Measurements from ENCODE around the gene CRTC2.
A peak's percentile ranks its signal among the peaks of the same experiment; 100 is the strongest.

Gene CRTC2

GRCh38 chr1:153973071-153973470 is 14.7 kb upstream of the CRTC2 start:
- no peak for DNase-seq (ENCODE audit: low read depth in 2 of 2)

- DNase-seq (ENCODE audit: low read depth in 2 of 2): no peak
Observed at GRCh38 chr1:153970346-153970745, 11.9 kb upstream of the CRTC2 start.

- DNase-seq (ENCODE audit: low read depth in 2 of 2): no peak
Observed at GRCh38 chr1:153968972-153969371, 10.6 kb upstream of the CRTC2 start.

GRCh38 chr1:153968408-153968807 is 10.0 kb upstream of the CRTC2 start:
- no peak for DNase-seq (ENCODE audit: low read depth in 2 of 2)

- DNase-seq (ENCODE audit: low read depth in 2 of 2): no peak
Observed at GRCh38 chr1:153968000-153968363, 9.6 kb upstream of the CRTC2 start.

GRCh38 chr1:153967107-153967999 is 8.9 kb upstream of the CRTC2 start, which contains the start of gene CREB3L4:
Gene CREB3L4, plus strand, starts transcription at chr1:153967902. Its CDS starts 624 bp downstream, at chr1:153968526.
- DNase-seq (ENCODE audit: low read depth in 2 of 2): peak; percentile 65 to 80

- no peak for DNase-seq (ENCODE audit: low read depth in 2 of 2)
Observed at GRCh38 chr1:153963850-153964331, 5.5 kb upstream of the CRTC2 start.

- DNase-seq (ENCODE audit: low read depth in 2 of 2): peak; percentile 95 to 97
Observed at GRCh38 chr1:153963030-153963849, 4.8 kb upstream of the CRTC2 start, which contains the start of gene SLC39A1. Gene SLC39A1, minus strand, starts transcription at chr1:153963537. Its CDS starts 822 bp downstream, at chr1:153962715.

- no peak for DNase-seq (ENCODE audit: low read depth in 2 of 2)
Observed at GRCh38 chr1:153962088-153963029, 3.9 kb upstream of the CRTC2 start.

GRCh38 chr1:153961421-153961820 is 3.0 kb upstream of the CRTC2 start:
- DNase-seq (ENCODE audit: low read depth in 2 of 2): no peak

GRCh38 chr1:153960206-153960605 is 1.8 kb upstream of the CRTC2 start:
- DNase-seq (ENCODE audit: low read depth in 2 of 2): no peak

- no peak for DNase-seq (ENCODE audit: low read depth in 2 of 2)
Observed at GRCh38 chr1:153959454-153959853, 1.0 kb upstream of the CRTC2 start.

- DNase-seq (ENCODE audit: low read depth in 2 of 2): no peak
Observed at GRCh38 chr1:153958961-153959260, 499 bp upstream of the CRTC2 start.

- DNase-seq (ENCODE audit: low read depth in 2 of 2): peak in 1 of 2 donors; percentile 9
Observed at GRCh38 chr1:153957744-153958110, 685 bp downstream of the CRTC2 start.

- DNase-seq (ENCODE audit: low read depth in 2 of 2): no peak
Observed at GRCh38 chr1:153956997-153957715, 1.3 kb downstream of the CRTC2 start.

- no peak for DNase-seq (ENCODE audit: low read depth in 2 of 2)
Observed at GRCh38 chr1:153954826-153955225, 3.6 kb downstream of the CRTC2 start.

- DNase-seq (ENCODE audit: low read depth in 2 of 2): no peak
Observed at GRCh38 chr1:153953859-153954365, 4.5 kb downstream of the CRTC2 start.

GRCh38 chr1:153951801-153952200 is 6.6 kb downstream of the CRTC2 start:
- no peak for DNase-seq (ENCODE audit: low read depth in 2 of 2)

- DNase-seq (ENCODE audit: low read depth in 2 of 2): no peak
Observed at GRCh38 chr1:153951183-153951582, 7.2 kb downstream of the CRTC2 start.

- DNase-seq (ENCODE audit: low read depth in 2 of 2): peak; percentile 64 to 73
Observed at GRCh38 chr1:153946622-153947241, 11.7 kb downstream of the CRTC2 start, which contains the start of gene DENND4B. Gene DENND4B, minus strand, starts transcription at chr1:153946718. Its CDS starts 2,344 bp downstream, at chr1:153944374.

Measured in stimulated activated CD4-positive, alpha-beta T cell treated with anti-CD3 and anti-CD28 coated beads, Interleukin-4, amount 100 ng/mL, for 48 hours (primary cell).